K562 (cell line): Measurements from ENCODE around the gene SLC25A34. TPM values are rescaled to one million over a fixed set of nuclear protein-coding genes. Genes with fewer than 3 reads are reported as not detected.

ENCODE experiments used
- ATAC-seq: fragments of 200-7000 bp; cut with Tn5 transposase; 3 replicates; pipeline ENCODE4 v1.9.1; 2020; ENCODE audit warnings: moderate library complexity
- BruUV-seq: library from RNA; stranded (reverse); fragments of 400-500 nt; replicated peaks from 2 replicates; lab custom pipeline; 2021; lab: Mats Ljungman, UMichigan
- CTCF ChIA-PET: fragments of 300-600 bp; formaldehyde crosslinking; extraction: SDS; loops from one replicate; lab custom pipeline; 2021; ENCODE audit warnings: low intra/inter-chr PET ratio; lab: Yijun Ruan, JAX
- POLR2A ChIA-PET: fragments of 300-600, 350-650 bp; sonication (Branson Sonifier 250); formaldehyde crosslinking; extraction: SDS; loops from one replicate; lab custom pipeline; 2021; ENCODE audit warnings: antibody characterized with exemption, inconsistent platforms; lab: Yijun Ruan, JAX
- DNase-seq, 4 experiments: peaks; one replicate each; pipeline versions ENCODE4 v3.0.0 to v3.0.0-alpha.2; 2011 to 2018; ENCODE audit warnings: low spot score in 3 of 4, mixed read lengths in 3 of 4; ENCODE audit errors: extremely low read depth in 1 of 4
- FAIRE-seq: peaks from 2 replicates; lab custom pipeline; 2011; peaks lifted over from hg19 to GRCh38; lab: Jason Lieb, UNC
- H2AFZ ChIP-seq: 2 replicates; pipeline ENCODE4 v1.6.0; 2011; ENCODE audit warnings: low read depth, low read length, control low read depth, inconsistent platforms
- H3K27ac ChIP-seq: fragments of 200-600 bp; 3 replicates; pipeline ENCODE4 v1.8.0; 2011; ENCODE audit warnings: low read depth, mild to moderate bottlenecking, control low read depth, inconsistent platforms, low read length, moderate library complexity, mixed read lengths; ENCODE audit errors: extremely low read depth
- H3K27me3 ChIP-seq, 2 experiments: fragments of 300-600 bp in 1 of 2; 2 replicates in 1 of 2; 3 replicates in 1 of 2; pipeline versions ENCODE4 v1.6.0 to v1.8.0; 2011; ENCODE audit warnings: inconsistent platforms in 2 of 2, low read length in 2 of 2, mild to moderate bottlenecking in 1 of 2, mixed read lengths in 1 of 2, moderate library complexity in 1 of 2; ENCODE audit not compliant: control insufficient read depth in 2 of 2, insufficient read depth in 2 of 2
- H3K36me3 ChIP-seq: fragments of 300-600 bp; 3 replicates; pipeline ENCODE4 v1.8.0; 2011; ENCODE audit warnings: mild to moderate bottlenecking, low read length, inconsistent platforms; ENCODE audit not compliant: control insufficient read depth, insufficient read depth
- H3K4me1 ChIP-seq, 2 experiments: fragments of 200-600 bp in 1 of 2; replicated peaks in 1 of 2; 2 replicates in 1 of 2; 3 replicates in 1 of 2; pipeline versions ENCODE4 v1.5.1 to v1.8.0; 2011; ENCODE audit warnings: inconsistent platforms in 2 of 2, low read length in 2 of 2, mild to moderate bottlenecking in 1 of 2, mixed read lengths in 1 of 2, moderate library complexity in 1 of 2; ENCODE audit not compliant: control insufficient read depth in 2 of 2, insufficient read depth in 2 of 2
- H3K4me2 ChIP-seq: 2 replicates; pipeline ENCODE4 v1.6.1; 2011; ENCODE audit warnings: low read length, control low read depth, inconsistent platforms, mixed read lengths; ENCODE audit not compliant: insufficient read depth
- H3K4me3 ChIP-seq: fragments of 200-600 bp; sonication (generic), shearing (Covaris generic); 2 replicates; pipeline ENCODE4 v1.5.1; 2016; ENCODE audit warnings: control low read depth, inconsistent platforms
- H3K79me2 ChIP-seq: fragments of 200-600 bp; 3 replicates; pipeline ENCODE4 v1.8.0; 2011; ENCODE audit warnings: low read length, inconsistent platforms; ENCODE audit not compliant: control insufficient read depth, insufficient read depth
- H3K9ac ChIP-seq, 2 experiments: 2 replicates each; pipeline versions ENCODE4 v1.6.0 to v1.6.1; 2011; ENCODE audit warnings: low read depth in 2 of 2, low read length in 2 of 2, control low read depth in 1 of 2, inconsistent platforms in 1 of 2, mild to moderate bottlenecking in 1 of 2, mixed read lengths in 1 of 2; ENCODE audit not compliant: insufficient read depth in 1 of 2
- H3K9me1 ChIP-seq: one replicate; pipeline ENCODE4 v1.6.0; 2011; ENCODE audit warnings: inconsistent platforms, mild to moderate bottlenecking, low read length, moderate library complexity; ENCODE audit not compliant: control insufficient read depth, insufficient read depth
- H3K9me3 ChIP-seq: replicated peaks from 2 replicates; pipeline ENCODE4 v1.5.1; 2011; ENCODE audit warnings: low read depth, low read length, inconsistent platforms; ENCODE audit not compliant: control insufficient read depth, insufficient read depth
- H4K20me1 ChIP-seq: replicated peaks from 2 replicates; pipeline ENCODE4 v1.6.1; 2011; ENCODE audit warnings: low read length, inconsistent platforms, mixed read lengths; ENCODE audit not compliant: control insufficient read depth, insufficient read depth
- CREBBP ChIP-seq: IDR thresholded peaks from one replicate; pipeline ENCODE4 v1.6.1; 2012; ENCODE audit warnings: low read depth, mild to moderate bottlenecking, control low read depth, inconsistent platforms, low read length
- KLF6 ChIP-seq: fragments of 250-450 bp; sonication (Bioruptor Pico); IDR thresholded peaks from 2 replicates; pipeline ENCODE4 v1.4.0; 2020; ENCODE audit warnings: mild to moderate bottlenecking, moderate library complexity, borderline replicate concordance
- MAZ ChIP-seq, 2 experiments: fragments of 450-650 bp in 1 of 2; sonication (generic) in 1 of 2; formaldehyde crosslinking; IDR thresholded peaks in 1 of 2; conservative IDR thresholded peaks in 1 of 2; 2 replicates each; pipeline versions ENCODE4 v1.4.0 to v1.5.0; 2020; ENCODE audit warnings: mild to moderate bottlenecking in 1 of 2, missing genetic modification reagents in 1 of 2
- NR2F6 ChIP-seq: fragments of 450-650 bp; formaldehyde crosslinking; IDR thresholded peaks from 2 replicates; pipeline ENCODE4 v1.4.0; 2020; ENCODE audit warnings: mild to moderate bottlenecking
- NRF1 ChIP-seq, 2 experiments: fragments of 450-650 bp; IDR thresholded peaks in 1 of 2; conservative IDR thresholded peaks in 1 of 2; 2 replicates each; pipeline ENCODE4 v1.6.1; 2014; ENCODE audit warnings: mild to moderate bottlenecking in 2 of 2
- ZKSCAN1 ChIP-seq: fragments of 150-350 bp; IDR thresholded peaks from 2 replicates; pipeline ENCODE4 v1.6.1; 2016; ENCODE audit warnings: low read depth, low read length
- ZNF175 ChIP-seq: fragments of 200-800 bp; sonication (Bioruptor generic); IDR thresholded peaks from 2 replicates; pipeline ENCODE4 v1.6.1; 2016; ENCODE audit warnings: low read depth, mild to moderate bottlenecking, missing genetic modification characterization, missing compliant biosample characterization
- ZNF311 ChIP-seq: fragments of 250-450 bp; sonication (Bioruptor Pico); IDR thresholded peaks from 2 replicates; pipeline ENCODE4 v1.4.0; 2020; ENCODE audit warnings: mild to moderate bottlenecking, moderate library complexity
- WGBS: fragments of 100-300 bp; shearing (Covaris generic); methylation state at CpG from one replicate; pipeline ENCODE4 v1.1.6; 2016; ENCODE audit warnings: low coverage, mixed read lengths; ENCODE audit not compliant: insufficient coverage; ENCODE audit errors: missing lambda C conversion rate; 5-methylcytosine and 5-hydroxymethylcytosine counted together
- in situ Hi-C: fragments of 300-500 bp; cut with MboI; formaldehyde crosslinking; loops from 4 replicates; pipeline ENCODE4 v1.15.0; 2018; ENCODE audit warnings: inconsistent platforms, mixed read lengths
- intact Hi-C: fragments of 100-400 bp; cut with micrococcal nuclease; formaldehyde crosslinking; loops from 2 replicates; pipeline ENCODE4 v1.14.2; 2022
- polyA plus RNA-seq, 8 experiments: library from polyadenylated mRNA; depleted of rRNA in 4 of 8; stranded (reverse) in 5 of 8; unstranded in 3 of 8; fragments of >200 nt; fragmentation: Nextera tagmentation in 2 of 8; fragmentation: Illumina TruSeq in 1 of 8; extraction: Ambion mirVana in 2 of 8; extraction: Trizol in 1 of 8; gene quantifications; 2 replicates each; pipeline versions ENCODE4 v1.2.1 to v1.2.3, GENCODE V29; 2011 to 2014; ENCODE audit warnings: inconsistent platforms in 1 of 8, missing spikeins in 1 of 8
- total RNA-seq, 7 experiments: library from RNA; depleted of rRNA in 6 of 7; stranded (reverse); fragments of >200 nt in 6 of 7; fragmentation: Illumina TruSeq in 2 of 7; extraction: Trizol in 2 of 7; gene quantifications; 2 replicates each; pipeline versions ENCODE4 v1.2.1 to v1.2.3, GENCODE V29; 2011 to 2021; ENCODE audit warnings: low replicate concordance in 1 of 7
- TF ChIP-seq, protein P1 (sequence below): sonication (generic); formaldehyde crosslinking; IDR thresholded peaks from 2 replicates; pipeline ENCODE4 v1.8.0; 2022; ENCODE audit warnings: mild to moderate bottlenecking, low read depth, missing genetic modification reagents
- TF ChIP-seq, protein P2 (sequence below): sonication (generic); formaldehyde crosslinking; IDR thresholded peaks from 2 replicates; pipeline ENCODE4 v1.8.1; 2022; ENCODE audit warnings: missing genetic modification reagents

SLC25A34 gene
- total and polyA plus RNA-seq, 9 of the 15 experiments (the other 6 are each of a cell fraction or from before 2014, with no cell fraction given): 0.01 to 0.57 (median 0.16) TPM

DNA sequence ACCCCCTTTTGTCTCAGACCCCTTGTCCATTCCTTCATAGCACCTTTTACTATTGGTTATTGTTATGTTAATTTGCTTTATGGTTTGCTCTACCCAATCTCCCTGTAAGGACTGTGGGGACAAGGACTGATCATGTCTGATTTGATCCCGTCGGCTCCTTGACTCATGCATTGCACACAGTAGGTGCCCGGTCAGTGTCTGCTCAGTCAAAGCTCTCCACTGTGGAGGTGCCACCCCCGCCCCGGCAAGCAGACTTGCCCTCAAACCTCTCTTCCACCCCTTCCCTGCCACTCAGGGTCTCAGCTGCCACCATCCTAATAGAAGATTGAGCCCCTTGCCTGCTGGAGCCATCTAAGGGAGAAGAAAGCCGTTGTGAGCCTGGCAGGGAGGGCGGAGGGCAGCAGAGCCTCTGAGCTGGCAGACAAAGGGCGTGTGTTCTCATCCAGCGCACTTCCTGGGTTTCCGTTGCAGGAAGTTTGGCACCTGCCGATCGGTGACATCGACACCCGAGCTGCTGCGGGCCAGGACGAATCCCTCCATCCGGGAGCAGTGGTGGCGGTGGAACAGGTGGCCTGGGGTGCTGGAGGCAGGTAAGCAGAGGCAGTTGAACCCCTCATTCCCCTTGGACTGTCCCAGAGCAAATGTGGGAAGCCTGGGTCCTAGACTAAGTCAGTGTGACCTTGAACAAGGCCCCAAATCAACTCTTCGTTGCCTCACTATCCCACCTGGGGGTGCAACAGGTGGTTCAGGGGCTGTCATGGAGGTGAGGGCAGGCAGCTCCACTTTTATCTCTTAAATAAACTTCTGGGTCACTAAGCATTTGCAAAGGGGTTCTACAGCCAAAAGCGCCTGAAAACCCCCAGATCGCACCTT is 20.3 kb downstream of the SLC25A34 start:
- intact Hi-C loops: no loop called here
- DNase-seq (no peak), FAIRE-seq (no peak), ATAC-seq (no peak)
- 17% methylated on average over 21 of the region's 21 CpGs for WGBS
- Histone ChIP-seq H3K27me3 (peaks cover 26 to 44% of the 10 kb centered on the region in 2 experiments; a peak in 4 of 5 replicates), H3K9ac (peak overlapping the region in 1 of 2 experiments; percentile 13; a peak in 1 of 4 replicates), H3K9me1 (no peaks in the 10 kb centered on the region), H3K4me1 (peaks cover 9 to 36% of the 10 kb centered on the region in 2 experiments; a peak in 4 of 5 replicates), H3K4me3 (no peak overlapping the region), H4K20me1 (peaks cover 9% of the 10 kb centered on the region), H3K36me3 (no peaks in the 10 kb centered on the region), H3K27ac (no peak overlapping the region), H3K79me2 (no peaks in the 10 kb centered on the region), H3K4me2 (no peak overlapping the region), H3K9me3 (no peaks in the 10 kb centered on the region), H2AFZ (no peak overlapping the region)
- no TSS peak for BruUV-seq
- ChIA-PET POLR2A (interaction anchor here (1.0 to 1.4 kb wide), 3 partner anchors 8 to 10 kb away, joined by 4 to 6 read pairs (median 4); no protein-coding TSS in a partner anchor), CTCF (no interaction called here)
- in situ Hi-C loops: no loop called here
- TF ChIP-seq ZKSCAN1: 0 out of 2 replicates have a peak, but pooled peaks have one; percentile 31
- no peak for TF ChIP-seq NR2F6 (CRISPR knock-in tag)

DNA sequence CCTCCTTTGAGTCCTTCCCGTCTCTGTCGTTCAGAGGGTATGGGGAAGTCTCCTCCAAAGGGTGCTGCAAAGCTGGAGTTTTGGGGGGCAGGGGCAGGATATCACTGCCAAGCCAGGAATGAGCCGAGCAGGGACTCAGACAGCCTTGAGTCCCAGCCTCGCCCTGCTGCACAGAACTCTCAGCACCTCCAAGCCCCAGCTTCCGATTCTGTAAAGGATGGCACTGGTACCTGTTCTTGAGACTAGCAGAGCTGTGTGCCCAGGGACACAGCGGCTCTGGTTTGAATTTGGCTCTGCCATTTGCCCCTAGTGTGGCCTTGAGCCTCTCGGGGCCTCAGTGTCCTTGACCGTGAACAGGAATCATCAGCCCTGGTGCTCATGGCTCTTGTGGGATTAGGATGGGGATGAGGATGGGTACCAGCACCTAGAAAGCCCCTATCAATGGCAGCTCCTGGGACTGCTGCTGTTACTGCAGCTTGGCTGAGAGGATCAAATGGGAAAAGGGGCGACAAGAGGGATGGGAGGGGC is 21.0 kb downstream of the SLC25A34 start:
- Histone ChIP-seq H3K79me2 (no peaks in the 10 kb centered on the region), H2AFZ (no peak overlapping the region), H3K9me3 (no peaks in the 10 kb centered on the region), H3K4me2 (no peak overlapping the region), H3K4me1 (peaks cover 15 to 40% of the 10 kb centered on the region in 2 experiments; a peak in 4 of 5 replicates), H3K9ac (no peak overlapping the region), H3K27ac (no peak overlapping the region), H3K4me3 (no peak overlapping the region), H3K9me1 (no peaks in the 10 kb centered on the region), H3K27me3 (peaks cover 26 to 48% of the 10 kb centered on the region in 2 experiments; a peak in 4 of 5 replicates), H3K36me3 (no peaks in the 10 kb centered on the region), H4K20me1 (peaks cover 9% of the 10 kb centered on the region)
- DNase-seq: no peak
- ATAC-seq: no peak
- POLR2A ChIA-PET: interaction anchor here (0.5 to 1.0 kb wide), 4 partner anchors 9 to 55 kb away, joined by 3 to 4 read pairs (median 4); no protein-coding TSS in a partner anchor
- no TSS peak for BruUV-seq
- intact Hi-C loops (no loop called here), in situ Hi-C loops (no loop called here)
- CTCF ChIA-PET: no interaction called here
- 13% methylated on average over 9 of the region's 9 CpGs for WGBS
- no peak for FAIRE-seq
- TF ChIP-seq, protein P1, sequence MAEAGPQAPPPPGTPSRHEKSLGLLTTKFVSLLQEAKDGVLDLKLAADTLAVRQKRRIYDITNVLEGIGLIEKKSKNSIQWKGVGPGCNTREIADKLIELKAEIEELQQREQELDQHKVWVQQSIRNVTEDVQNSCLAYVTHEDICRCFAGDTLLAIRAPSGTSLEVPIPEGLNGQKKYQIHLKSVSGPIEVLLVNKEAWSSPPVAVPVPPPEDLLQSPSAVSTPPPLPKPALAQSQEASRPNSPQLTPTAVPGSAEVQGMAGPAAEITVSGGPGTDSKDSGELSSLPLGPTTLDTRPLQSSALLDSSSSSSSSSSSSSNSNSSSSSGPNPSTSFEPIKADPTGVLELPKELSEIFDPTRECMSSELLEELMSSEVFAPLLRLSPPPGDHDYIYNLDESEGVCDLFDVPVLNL (CRISPR knock-in tag): no peak
- TF ChIP-seq ZNF311 (CRISPR knock-in tag) (no peak), ZNF175 (CRISPR knock-in tag) (no peak), KLF6 (CRISPR knock-in tag) (no peak), CREBBP (no peak), MAZ (CRISPR knock-in tag; conservative IDR thresholded peaks at IDR 0.05 in 1 of 2, IDR thresholded peaks at IDR 0.05 in 1 of 2) (no peak), NRF1 (conservative IDR thresholded peaks at IDR 0.05 in 1 of 2, IDR thresholded peaks at IDR 0.05 in 1 of 2) (no peak)
- TF ChIP-seq, protein P2, sequence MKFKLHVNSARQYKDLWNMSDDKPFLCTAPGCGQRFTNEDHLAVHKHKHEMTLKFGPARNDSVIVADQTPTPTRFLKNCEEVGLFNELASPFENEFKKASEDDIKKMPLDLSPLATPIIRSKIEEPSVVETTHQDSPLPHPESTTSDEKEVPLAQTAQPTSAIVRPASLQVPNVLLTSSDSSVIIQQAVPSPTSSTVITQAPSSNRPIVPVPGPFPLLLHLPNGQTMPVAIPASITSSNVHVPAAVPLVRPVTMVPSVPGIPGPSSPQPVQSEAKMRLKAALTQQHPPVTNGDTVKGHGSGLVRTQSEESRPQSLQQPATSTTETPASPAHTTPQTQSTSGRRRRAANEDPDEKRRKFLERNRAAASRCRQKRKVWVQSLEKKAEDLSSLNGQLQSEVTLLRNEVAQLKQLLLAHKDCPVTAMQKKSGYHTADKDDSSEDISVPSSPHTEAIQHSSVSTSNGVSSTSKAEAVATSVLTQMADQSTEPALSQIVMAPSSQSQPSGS (CRISPR knock-in tag): no peak
